ENCODE data around the gene HHAT.
"Not testable (repeated sequence)": the region's sequence is repeated elsewhere in the genome, so short reads cannot be mapped to it uniquely, and the experiment has no call there.

The HHAT gene

DNA sequence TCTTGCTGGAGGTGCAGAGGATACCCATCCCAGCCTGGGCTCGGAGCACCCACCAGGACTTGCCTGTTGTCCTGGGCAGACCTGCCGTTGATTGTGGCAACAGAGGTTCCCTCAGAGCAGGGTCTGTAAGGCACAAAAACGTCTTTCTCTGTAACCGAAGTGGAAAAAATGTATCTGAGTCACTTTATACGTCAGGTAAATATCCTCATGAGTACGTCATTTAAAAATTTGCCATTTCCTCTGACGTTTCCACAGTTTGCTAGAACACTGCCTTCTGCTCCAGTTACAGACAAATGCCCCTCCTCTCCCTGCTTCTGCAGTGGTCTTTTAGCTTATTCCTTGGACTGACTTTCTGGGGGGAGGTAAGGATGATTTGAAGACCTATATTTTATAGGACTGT lies 326.8 kb downstream of the HHAT start:
- no peak for DNase-seq

- no peak for DNase-seq
Measured at GRCh38 chr1:210657806-210658205, 329.1 kb downstream of the HHAT start.

- not testable (repeated sequence) for DNase-seq
Measured at GRCh38 chr1:210661520-210661919, 332.8 kb downstream of the HHAT start.

DNA sequence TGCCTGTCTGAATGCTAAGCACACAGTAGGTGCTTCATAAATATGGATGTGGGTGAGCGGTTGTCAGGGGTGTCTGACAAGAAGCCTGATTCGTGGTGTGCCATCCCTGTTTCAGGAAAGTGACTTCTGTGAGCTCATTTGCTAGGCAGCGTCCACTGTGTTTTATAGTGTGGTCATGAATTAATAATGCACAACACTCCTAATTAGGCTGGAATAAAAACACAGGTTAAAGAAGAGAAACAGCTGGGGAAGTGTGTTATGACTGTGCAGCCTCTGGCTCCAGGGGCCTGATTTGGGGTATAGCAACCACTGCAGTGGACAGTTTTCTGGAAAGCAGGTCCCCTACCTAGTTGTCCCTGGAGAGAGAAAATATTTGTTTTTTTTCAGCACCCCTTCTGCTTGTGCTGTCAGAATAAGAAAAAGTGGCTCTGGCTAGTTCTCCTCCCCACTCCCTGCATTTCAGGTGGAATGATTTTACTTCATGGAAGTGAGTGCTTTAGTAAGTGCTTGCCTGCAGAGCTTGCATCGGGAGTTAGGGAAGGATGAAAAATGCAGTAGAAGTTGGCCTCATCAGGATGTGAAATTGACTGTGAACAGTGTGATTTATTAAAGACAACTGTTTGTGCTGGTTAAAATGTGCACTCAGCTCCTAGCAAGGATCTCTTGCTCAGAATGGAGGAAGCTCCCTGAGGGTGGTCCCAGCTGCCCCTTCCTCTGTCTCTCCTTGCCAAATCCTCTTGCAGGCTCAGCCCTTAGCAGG lies 333.8 kb downstream of the HHAT start:
- DNase-seq = no peak

DNA sequence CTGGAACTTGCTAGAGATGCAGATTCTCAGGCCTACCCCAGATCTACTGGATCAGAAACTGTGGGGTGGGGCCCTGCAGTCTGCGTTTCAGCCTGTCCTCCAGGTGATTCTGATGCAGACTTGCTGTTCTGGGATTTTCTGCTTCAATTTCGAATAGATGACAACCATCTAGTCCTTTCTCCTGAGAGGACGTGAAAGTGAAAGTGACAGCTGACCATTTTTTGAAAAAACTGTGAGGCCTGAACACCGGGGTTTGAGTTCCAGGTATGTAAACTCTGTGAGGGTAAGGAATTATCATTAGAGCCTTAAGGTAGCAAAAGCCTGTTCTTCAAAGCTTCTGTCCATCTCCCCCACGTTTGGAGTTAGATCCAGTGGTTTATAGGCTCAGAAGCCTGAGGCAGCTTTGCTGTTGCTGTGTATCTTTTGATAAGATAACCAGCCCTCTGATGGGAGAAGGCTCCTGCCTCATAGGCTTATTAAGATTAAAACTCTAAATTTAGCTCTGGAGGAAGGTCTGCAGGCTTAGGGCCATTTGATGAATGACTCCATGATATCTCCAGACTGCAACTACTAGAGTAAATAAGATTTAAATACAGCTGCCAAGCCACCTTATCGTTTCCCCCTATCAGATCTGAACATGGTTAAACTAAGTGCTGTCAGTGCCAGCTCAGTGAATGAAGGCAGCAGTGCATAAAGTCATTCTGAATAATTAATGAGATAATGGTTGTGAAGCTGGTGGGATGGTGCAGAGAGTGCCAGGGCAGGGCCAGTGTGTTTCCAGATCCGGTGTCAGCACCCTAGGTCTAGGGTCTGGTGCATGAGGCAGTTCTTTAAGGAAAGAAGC lies 335.2 kb downstream of the HHAT start:
- no peak for DNase-seq

DNA sequence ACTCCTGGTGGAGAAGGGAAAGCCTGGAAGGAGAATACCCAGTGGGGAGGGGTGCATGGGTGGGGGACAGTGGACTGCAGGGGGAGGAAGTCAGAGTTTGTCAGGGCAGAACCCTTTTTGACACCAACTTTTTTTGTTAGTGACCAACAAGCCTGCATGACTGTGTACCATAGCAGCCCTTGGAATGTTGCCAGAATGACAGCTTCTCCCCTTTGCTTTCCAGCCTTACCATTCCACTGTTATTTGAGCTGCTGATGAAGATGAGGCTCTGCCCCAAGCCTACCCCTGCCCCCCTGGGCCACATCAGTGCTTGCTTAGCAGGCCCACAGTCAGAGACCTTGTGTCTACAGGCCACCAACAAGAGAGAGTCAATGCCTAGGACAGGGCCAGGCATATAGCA lies 341.2 kb downstream of the HHAT start:
- no peak for DNase-seq

DNA sequence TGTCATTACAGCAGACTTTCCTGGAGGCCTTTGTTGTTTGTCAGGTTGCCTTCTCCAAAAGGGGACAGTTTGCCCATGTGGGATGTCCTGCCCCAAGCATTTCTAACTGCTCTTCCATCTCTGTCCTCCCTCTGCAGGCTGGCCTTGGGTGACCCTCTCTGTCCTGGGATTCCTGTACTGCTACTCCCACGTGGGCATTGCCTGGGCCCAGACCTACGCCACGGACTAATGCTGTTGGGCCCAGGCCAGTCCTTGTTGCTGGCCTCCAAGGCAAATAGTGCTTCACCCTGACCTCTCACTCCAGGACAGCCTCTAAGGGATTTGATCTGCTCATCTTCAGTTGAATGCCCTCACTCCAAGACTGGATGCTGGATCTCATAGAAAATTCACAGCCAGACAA lies 345.4 kb downstream of the HHAT start:
- no peak for DNase-seq

GRCh38 chr1:210676539-210676938 lies 347.8 kb downstream of the HHAT start:
- DNase-seq = no peak

DNA sequence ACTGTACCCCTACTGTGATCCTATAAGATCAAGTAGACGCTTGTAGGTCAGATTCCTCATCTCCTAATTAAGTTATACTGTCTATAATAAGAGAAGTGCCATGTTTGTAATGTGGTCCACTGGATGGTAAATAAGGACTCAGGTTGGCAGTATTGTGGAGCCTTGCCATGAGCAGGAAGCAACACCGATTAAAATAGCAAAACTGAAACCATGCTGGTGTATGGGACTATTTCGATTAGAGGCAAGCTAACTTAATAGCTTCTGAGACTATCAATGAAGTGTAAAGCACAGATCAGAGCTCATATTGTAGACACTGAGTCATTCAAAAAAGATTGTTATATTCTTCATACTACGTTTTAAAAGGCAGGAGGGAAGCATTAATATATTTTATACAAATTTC lies 348.8 kb downstream of the HHAT start:
- DNase-seq = no peak

DNA sequence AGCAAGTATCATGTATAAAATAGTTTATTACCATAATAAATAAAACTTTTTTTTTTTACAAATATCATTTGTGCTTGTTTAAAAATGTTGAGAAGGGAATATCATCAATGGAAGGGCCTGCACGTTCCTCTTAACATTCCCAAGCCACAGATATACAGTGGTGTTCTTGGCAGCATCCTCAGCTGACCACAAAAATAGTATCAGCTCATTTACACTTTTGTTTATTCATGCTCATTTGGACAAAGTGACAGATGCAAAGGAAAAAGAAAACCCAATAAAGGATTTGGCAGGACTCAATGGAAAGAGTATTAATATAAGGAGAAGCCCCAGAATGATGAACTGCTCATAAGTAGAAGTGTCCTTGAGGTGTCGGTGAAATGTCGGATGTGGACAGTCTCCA lies 349.6 kb downstream of the HHAT start:
- DNase-seq = no peak

GRCh38 chr1:210681158-210681557 lies 352.5 kb downstream of the HHAT start:
- DNase-seq = no peak

GRCh38 chr1:210683403-210684047 lies 354.8 kb downstream of the HHAT start:
- DNase-seq = no peak

DNA sequence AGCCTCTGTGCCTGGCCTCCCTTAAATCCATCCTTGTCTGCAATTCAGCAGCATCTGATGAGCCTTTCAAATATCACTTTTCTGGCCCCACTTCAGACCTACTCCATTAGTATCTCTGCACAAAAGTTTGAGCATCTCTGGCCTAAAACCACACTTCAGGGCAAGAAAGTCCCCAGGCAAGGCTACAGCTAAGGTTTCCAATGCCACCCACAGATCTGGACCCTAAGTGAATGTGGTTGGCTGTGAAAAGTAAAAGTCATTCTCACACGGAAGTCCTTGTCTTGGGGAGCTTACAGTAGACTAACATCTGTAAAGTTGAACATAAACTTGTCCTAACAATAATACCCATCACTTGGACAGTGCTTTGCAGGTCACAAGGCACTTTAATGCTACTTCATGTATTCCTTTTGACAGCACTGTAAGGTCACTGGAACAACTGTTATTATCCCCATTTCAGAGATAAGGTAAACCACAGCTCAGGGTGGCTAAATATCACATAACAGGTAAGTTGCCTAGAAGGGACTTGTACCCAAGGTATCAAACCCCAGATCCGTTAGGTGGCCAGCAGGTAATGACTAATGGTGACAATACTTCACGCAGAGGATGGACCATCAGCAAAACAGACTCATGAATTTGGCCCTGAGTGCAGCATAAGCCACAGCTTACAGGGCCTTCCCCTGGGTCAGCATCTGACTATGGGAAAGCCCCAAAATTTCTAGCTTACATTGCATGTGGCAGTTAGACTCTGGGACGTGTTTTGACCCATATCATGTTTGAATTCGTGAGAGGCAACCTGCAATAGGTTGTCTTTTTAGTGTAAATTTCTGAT lies 356.0 kb downstream of the HHAT start:
- no peak for DNase-seq

DNA sequence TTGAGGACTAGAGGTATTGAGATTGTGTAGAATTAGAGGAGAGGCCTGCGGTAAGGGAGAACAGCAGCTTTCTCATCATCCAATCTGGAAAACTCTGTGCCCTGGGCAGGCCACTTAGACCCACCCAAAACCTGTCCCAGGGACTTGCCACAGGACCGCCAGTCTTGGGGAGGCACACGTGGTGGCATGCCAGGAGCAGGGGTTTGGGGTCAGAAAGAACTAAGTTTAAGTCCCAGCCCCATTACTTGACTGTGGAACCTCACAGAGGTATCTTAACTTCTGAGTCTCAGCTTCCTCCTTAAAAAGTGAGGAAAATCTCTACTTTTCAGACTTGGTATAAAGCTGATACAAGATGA lies 356.6 kb downstream of the HHAT start:
- DNase-seq = no peak

DNA sequence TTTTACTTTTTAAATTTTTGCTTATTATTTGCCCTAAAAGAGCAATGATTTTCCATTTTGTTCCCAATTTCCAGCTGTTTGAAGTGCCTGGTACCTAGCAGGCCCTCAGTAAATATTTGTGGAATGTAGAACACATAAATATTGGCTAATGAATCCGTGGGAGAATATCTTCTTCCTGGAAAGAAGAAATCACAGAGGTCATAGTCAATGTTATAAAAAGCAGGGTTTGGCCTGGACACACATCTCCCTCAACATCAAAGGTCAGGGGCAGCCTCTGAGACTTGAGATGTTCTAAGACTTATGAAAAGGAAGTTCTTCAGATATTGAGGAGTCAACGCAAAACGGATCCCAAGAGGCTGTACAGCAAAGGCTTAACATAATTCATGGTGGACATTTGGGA lies 358.1 kb downstream of the HHAT start:
- no peak for DNase-seq

DNA sequence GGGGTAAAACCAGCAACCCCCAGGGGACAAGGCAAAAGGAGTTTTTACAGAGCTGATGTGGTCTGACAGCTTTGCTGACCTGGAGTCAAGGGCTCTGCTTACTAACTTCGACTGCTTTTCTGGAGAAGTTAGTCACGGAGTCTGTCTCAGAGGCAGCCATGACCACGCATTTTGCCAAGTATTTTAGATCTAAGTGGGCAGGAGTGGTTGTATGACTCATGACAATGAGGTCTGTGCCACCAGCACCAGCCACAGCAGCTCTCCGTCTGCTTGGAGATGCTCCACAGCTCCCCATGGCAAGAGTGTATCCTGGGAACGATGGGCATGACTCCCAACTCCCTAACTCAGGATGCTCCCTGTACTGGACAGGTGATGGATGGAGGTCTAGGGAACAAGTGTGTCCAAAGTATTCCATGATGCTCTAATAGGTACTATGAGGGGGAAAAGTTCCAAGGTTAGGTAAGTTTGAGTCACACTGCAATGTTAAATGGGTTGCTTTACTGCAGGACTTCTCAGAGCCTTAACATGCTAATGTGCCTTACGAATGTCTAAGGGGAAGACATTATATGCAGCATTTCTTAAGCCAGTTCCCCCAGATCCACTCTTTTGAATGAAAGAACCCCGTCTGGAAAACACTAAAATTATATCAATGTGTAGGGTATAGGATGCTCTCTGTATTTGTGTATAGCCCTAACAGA lies 359.0 kb downstream of the HHAT start:
- no peak for DNase-seq

DNA sequence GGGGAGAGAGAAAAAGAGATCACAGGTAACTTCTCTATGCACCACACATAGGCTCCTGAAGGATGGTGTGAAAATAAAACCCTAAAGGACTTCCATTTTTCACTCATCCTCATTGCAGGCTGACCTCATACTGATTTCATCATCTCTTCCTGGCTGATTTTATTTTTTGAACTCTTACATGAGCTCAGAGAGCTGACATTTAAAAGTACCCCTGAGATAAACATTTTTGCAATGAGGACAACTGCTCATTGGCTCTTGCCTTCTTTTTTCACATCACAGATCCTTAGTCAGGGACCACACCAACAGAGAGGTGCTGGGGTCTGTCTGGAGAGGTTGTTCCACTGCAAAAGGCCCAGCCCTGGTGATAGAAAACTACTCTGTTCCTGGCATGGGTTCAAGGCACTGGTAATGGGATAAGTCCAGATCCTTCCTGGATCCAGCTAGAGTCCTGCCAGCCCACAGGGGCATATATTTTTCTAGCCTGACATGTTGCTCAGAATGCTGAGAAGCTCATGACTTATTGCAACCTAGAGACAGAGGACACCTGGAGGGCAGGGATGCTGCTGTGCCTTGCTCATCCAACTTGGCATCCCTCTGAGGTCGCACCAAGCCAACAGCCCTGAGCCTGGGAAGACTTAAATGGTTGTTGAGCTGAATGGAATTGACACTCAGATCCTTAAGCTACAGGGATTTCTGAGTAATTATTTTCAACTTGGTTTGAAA lies 360.0 kb downstream of the HHAT start:
- DNase-seq = no peak

GRCh38 chr1:210689826-210690225 lies 361.1 kb downstream of the HHAT start:
- no peak for DNase-seq

GRCh38 chr1:210690236-210690635 lies 361.5 kb downstream of the HHAT start:
- DNase-seq = no peak

DNA sequence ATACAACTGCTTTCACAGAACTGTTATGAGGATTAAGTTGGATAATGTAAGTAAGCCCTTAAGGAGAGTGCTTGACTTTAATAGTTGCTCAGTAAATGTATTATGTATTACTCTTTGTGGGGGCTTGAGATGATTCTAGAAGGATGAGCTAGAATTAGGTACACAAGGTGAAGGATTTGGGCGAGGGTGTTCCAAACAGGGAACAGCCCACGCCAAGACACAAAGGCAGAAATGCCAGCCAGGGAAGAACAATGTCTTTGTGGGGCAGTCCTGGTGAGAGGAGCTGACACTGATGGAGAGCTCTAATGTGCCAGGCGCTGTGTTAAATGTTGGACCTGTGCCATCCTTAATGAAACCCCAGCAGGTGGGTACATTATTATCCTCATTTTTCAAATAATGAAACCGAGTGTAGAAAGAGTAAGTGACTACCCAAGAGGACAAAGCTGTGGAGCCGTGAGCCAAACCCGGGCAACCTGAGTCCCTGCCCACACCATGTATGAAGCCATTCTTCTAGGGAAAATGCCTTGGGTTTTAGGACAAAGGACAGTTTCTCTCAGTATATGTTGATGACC lies 362.4 kb downstream of the HHAT start:
- no peak for DNase-seq

- no peak for DNase-seq
Measured at GRCh38 chr1:210692796-210693195, 364.1 kb downstream of the HHAT start.

Measured in activated T-cell treated with anti-CD3 and anti-CD28 coated beads for 4 hours (primary cell).